ENCODE results near the gene SMIM24.

SMIM24 gene

DNA sequence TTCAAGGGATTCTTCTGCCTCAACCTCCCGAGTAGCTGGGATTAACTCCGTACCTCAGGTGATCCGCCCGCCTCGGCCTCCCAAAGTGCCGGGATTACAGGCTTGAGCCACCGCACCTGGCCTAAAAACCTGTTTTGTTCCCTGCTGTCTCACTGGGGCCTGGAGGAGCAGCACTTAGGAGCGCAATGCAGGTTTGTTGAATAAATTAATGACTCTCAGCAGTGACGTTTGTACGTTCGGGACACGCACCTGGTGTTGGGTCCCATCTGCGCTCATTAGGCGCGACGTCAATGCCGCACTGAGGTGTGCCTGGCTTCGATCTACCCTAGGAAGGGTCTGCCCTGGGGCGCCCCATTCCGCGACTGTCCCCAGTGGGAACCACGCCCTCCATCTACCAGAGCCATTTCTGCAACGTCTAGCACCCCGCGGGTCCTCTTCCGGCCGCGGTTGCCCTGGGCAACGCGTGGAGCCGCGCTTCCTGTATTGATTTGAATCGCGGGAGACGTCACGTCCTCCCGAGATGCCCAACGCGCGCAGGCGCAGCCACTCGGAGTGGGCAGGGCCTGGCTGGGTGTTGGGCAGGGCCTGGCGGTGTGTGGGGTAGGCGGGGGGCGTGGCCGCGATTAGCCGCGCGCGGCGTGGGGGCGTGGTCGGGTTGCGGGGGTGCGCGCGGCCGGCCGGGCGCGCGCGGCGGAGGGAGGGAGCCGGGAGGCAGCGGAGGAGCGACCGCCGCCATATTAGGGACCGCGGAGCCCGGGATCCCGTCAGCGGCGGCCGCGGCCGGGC, 25.5 kb upstream of the SMIM24 start, which contains the start of gene FZR1:
Gene FZR1, plus strand, starts transcription at position 714 of the 786 bp plus-strand sequence. CDS start 16,679 bp downstream, outside the sequence.
- Histone ChIP-seq H3K36me3 (ENCODE audit: control insufficient read depth, insufficient read depth, low read length) (peaks cover 12% of the 10 kb centered on the region), H3K4me3 (ENCODE audit: low read depth, low read length) (peak within 1 kb of the TSS; percentile 77), H3K9ac (ENCODE audit: low read depth, low read length) (peak within 1 kb of the TSS; percentile 86), H3K9me3 (ENCODE audit: control insufficient read depth, insufficient read depth, low read length) (no peaks in the 10 kb centered on the region), H3K4me1 (ENCODE audit: control insufficient read depth, insufficient read depth, low read length) (0 out of 2 replicates have a peak, but pooled peaks cover 2% of the 10 kb centered on the region), H3K27me3 (ENCODE audit: control insufficient read depth, insufficient read depth, low read length) (no peaks in the 10 kb centered on the region), H3K27ac (ENCODE audit: low read depth, low read length) (peak within 1 kb of the TSS; percentile 96)

DNA sequence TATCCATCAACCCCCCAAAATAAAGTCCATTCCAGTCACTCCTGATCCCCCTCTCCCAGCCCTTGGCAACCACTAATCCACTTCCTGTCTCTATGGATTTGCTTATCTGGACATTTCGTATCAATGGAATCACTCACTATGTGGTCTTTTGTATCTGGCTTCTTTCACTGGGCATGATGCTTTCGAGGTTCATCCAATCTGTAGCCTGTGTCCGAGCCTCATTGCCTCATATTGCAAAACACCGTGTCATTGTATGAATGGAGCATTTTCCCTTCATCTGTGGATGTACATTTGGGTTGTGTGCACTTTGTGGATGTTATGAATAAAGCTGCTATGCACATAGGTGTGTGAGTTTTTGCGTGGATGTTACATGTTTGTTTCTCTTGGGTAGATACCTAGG, 24.4 kb upstream of the SMIM24 start:
- no peak overlapping the region for H3K9ac ChIP-seq (ENCODE audit: low read depth, low read length)
- 0 out of 2 replicates have a peak, but pooled peaks cover 2% of the 10 kb centered on the region for H3K4me1 ChIP-seq (ENCODE audit: control insufficient read depth, insufficient read depth, low read length)
- no peak overlapping the region for H3K27ac ChIP-seq (ENCODE audit: low read depth, low read length)
- H3K4me3 ChIP-seq (ENCODE audit: low read depth, low read length), result no peak overlapping the region
- H3K9me3 ChIP-seq (ENCODE audit: control insufficient read depth, insufficient read depth, low read length), result no peaks in the 10 kb centered on the region
- no peaks in the 10 kb centered on the region for H3K27me3 ChIP-seq (ENCODE audit: control insufficient read depth, insufficient read depth, low read length)
- peaks cover 7% of the 10 kb centered on the region for H3K36me3 ChIP-seq (ENCODE audit: control insufficient read depth, insufficient read depth, low read length)

- Histone ChIP-seq H3K27ac (ENCODE audit: low read depth, low read length) (no peak overlapping the region), H3K4me1 (ENCODE audit: control insufficient read depth, insufficient read depth, low read length) (0 out of 2 replicates have a peak, but pooled peaks cover 2% of the 10 kb centered on the region), H3K27me3 (ENCODE audit: control insufficient read depth, insufficient read depth, low read length) (no peaks in the 10 kb centered on the region), H3K4me3 (ENCODE audit: low read depth, low read length) (no peak overlapping the region), H3K9ac (ENCODE audit: low read depth, low read length) (no peak overlapping the region), H3K9me3 (ENCODE audit: control insufficient read depth, insufficient read depth, low read length) (no peaks in the 10 kb centered on the region), H3K36me3 (ENCODE audit: control insufficient read depth, insufficient read depth, low read length) (no peaks in the 10 kb centered on the region)
These were observed 22.8 kb upstream of the SMIM24 start for GRCh38 chr19:3503036-3503572.

- Histone ChIP-seq H3K4me3 (ENCODE audit: low read depth, low read length) (no peak overlapping the region), H3K9me3 (ENCODE audit: control insufficient read depth, insufficient read depth, low read length) (no peaks in the 10 kb centered on the region), H3K27me3 (ENCODE audit: control insufficient read depth, insufficient read depth, low read length) (no peaks in the 10 kb centered on the region), H3K9ac (ENCODE audit: low read depth, low read length) (no peak overlapping the region), H3K27ac (ENCODE audit: low read depth, low read length) (no peak overlapping the region), H3K36me3 (ENCODE audit: control insufficient read depth, insufficient read depth, low read length) (peaks cover 8% of the 10 kb centered on the region; the same call in 1 of the 2 replicates), H3K4me1 (ENCODE audit: control insufficient read depth, insufficient read depth, low read length) (no peaks in the 10 kb centered on the region)
These were observed 21.5 kb upstream of the SMIM24 start for GRCh38 chr19:3501780-3502179.

DNA sequence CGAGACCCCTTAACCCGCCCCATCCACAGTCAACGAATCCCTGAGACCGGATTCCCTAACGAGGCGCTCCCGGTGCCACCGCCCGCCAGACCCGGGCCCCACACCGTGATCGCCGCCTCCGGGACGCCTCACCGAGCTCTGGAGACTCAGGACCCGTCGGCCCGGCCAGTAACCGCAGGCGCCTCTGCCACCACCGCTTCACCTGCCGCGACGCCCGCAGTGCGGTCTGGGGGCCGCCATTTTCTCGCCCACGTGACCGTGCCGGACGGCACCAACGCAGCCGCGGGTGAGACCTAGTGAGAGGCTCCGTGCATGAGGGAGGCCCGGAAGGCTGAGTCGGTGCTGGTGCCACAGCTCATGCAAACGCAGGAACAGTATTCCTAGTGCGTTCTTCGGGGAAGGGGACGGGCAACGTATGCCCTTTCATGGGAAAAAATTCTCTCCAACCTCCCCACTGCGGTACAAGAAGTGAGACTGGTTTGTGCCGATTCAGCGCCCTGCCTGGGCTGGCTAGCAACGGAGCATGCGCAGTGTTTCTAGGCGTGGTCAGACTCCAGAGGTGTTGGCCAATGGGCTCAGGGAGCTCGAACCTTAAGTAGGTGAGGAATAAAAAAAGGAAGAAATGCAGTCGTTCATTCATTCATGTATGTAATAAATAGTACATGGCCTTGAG, 20.2 kb upstream of the SMIM24 start, which contains the start of gene DOHH:
Gene DOHH, minus strand, starts transcription at position 246 of the 673 bp plus-strand sequence. CDS start 3,860 bp downstream, outside the sequence.
- peak within 1 kb of the TSS; percentile 95 for H3K4me3 ChIP-seq (ENCODE audit: low read depth, low read length)
- no peaks in the 10 kb centered on the region for H3K9me3 ChIP-seq (ENCODE audit: control insufficient read depth, insufficient read depth, low read length)
- H3K27ac ChIP-seq (ENCODE audit: low read depth, low read length), result peak within 1 kb of the TSS; percentile 98
- no peaks in the 10 kb centered on the region for H3K4me1 ChIP-seq (ENCODE audit: control insufficient read depth, insufficient read depth, low read length)
- H3K27me3 ChIP-seq (ENCODE audit: control insufficient read depth, insufficient read depth, low read length), result no peaks in the 10 kb centered on the region
- peak within 1 kb of the TSS; percentile 99 for H3K9ac ChIP-seq (ENCODE audit: low read depth, low read length)
- H3K36me3 ChIP-seq (ENCODE audit: control insufficient read depth, insufficient read depth, low read length), result peaks cover 16% of the 10 kb centered on the region

DNA sequence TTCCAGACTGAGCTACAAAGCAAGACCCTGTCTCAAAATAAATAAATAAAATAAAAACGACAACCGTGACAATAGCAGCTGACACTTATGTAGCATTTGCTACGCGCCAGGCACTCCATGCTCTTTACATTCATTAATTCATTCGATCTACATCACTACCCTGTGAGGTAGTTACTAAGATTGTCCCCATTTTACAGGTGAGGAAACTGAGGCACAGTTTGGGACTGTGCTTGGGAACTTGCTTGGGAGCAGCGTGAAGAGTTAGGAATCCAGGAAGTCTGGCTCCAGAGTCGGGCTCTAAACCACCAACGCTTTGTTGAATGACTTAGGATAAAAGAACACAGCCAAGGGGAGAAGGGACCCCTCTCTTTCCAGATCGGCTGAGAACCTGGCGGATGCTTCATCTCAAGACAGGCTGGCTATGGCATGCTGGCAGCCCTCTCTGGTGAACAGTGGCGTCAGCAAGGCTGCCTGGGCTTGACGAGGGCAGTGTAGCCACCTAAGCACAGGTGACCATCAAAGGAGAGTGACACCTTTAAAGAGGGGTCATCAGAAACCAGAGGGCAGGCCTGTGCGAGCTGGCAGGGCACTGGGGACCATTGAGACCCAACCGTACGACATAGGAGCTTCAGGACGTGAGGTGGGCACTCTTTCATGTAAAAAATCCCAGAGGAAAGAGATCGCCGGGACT, 19.6 kb upstream of the SMIM24 start:
- H3K9me3 ChIP-seq (ENCODE audit: control insufficient read depth, insufficient read depth, low read length), result no peaks in the 10 kb centered on the region
- no peaks in the 10 kb centered on the region for H3K4me1 ChIP-seq (ENCODE audit: control insufficient read depth, insufficient read depth, low read length)
- peak overlapping the region; percentile 98 for H3K27ac ChIP-seq (ENCODE audit: low read depth, low read length)
- H3K36me3 ChIP-seq (ENCODE audit: control insufficient read depth, insufficient read depth, low read length), result peaks cover 21% of the 10 kb centered on the region
- H3K4me3 ChIP-seq (ENCODE audit: low read depth, low read length), result peak overlapping the region; percentile 95
- H3K9ac ChIP-seq (ENCODE audit: low read depth, low read length), result peak overlapping the region; percentile 99
- H3K27me3 ChIP-seq (ENCODE audit: control insufficient read depth, insufficient read depth, low read length), result no peaks in the 10 kb centered on the region

GRCh38 chr19:3497757-3498520, 17.6 kb upstream of the SMIM24 start:
- Histone ChIP-seq H3K36me3 (ENCODE audit: control insufficient read depth, insufficient read depth, low read length) (peaks cover 30% of the 10 kb centered on the region), H3K4me1 (ENCODE audit: control insufficient read depth, insufficient read depth, low read length) (no peaks in the 10 kb centered on the region), H3K9ac (ENCODE audit: low read depth, low read length) (no peak overlapping the region), H3K27me3 (ENCODE audit: control insufficient read depth, insufficient read depth, low read length) (no peaks in the 10 kb centered on the region), H3K9me3 (ENCODE audit: control insufficient read depth, insufficient read depth, low read length) (no peaks in the 10 kb centered on the region), H3K27ac (ENCODE audit: low read depth, low read length) (no peak overlapping the region), H3K4me3 (ENCODE audit: low read depth, low read length) (no peak overlapping the region)

DNA sequence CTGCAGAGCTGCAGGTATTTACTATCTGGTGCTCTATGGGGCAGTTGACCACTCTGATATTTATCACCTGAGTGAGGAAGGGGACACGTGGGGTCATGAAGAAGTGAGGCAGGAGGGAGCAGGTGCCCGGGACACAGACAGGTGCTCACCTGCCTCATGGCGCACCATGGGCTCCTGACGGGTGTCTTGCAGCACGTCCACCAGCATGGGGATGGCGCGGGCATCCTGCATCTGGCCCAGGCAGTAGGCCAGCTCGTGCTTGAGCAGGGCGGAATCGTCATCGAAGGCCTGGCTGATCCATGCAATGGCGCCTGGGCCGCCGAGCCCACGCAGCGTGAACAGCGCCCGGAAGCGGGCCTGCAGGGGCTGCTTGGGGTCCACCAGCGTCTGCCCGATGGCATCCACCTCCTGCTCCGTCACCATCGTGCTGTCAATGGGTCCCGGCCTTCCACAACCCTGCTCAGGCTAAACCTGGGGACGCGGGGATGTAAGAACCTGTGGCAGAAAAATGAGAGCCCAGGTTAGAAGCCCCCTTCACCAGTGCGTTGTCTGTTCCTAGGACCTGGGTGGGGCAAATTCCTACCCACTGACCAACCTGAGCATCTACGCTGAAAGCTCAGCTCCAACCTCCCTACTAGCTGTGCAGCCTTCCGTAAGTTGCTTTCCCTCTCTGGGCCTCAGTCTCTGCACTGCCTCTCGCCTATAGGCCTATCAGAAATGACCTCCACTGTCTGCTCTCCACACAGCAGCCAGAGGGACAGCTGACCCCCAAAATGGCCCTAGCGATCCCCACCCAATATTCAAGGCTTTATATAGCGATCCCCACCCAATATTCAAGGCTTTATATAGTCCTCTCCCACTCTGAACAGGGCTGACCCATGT, 16.3 kb upstream of the SMIM24 start:
- Histone ChIP-seq H3K9ac (ENCODE audit: low read depth, low read length) (no peak overlapping the region), H3K4me3 (ENCODE audit: low read depth, low read length) (no peak overlapping the region), H3K4me1 (ENCODE audit: control insufficient read depth, insufficient read depth, low read length) (no peaks in the 10 kb centered on the region), H3K9me3 (ENCODE audit: control insufficient read depth, insufficient read depth, low read length) (no peaks in the 10 kb centered on the region), H3K36me3 (ENCODE audit: control insufficient read depth, insufficient read depth, low read length) (peaks cover 42% of the 10 kb centered on the region), H3K27ac (ENCODE audit: low read depth, low read length) (no peak overlapping the region), H3K27me3 (ENCODE audit: control insufficient read depth, insufficient read depth, low read length) (no peaks in the 10 kb centered on the region)

- peaks cover 44% of the 10 kb centered on the region for H3K36me3 ChIP-seq (ENCODE audit: control insufficient read depth, insufficient read depth, low read length)
- no peak overlapping the region for H3K4me3 ChIP-seq (ENCODE audit: low read depth, low read length)
- no peaks in the 10 kb centered on the region for H3K4me1 ChIP-seq (ENCODE audit: control insufficient read depth, insufficient read depth, low read length)
- H3K27me3 ChIP-seq (ENCODE audit: control insufficient read depth, insufficient read depth, low read length), result no peaks in the 10 kb centered on the region
- no peaks in the 10 kb centered on the region for H3K9me3 ChIP-seq (ENCODE audit: control insufficient read depth, insufficient read depth, low read length)
- no peak overlapping the region for H3K27ac ChIP-seq (ENCODE audit: low read depth, low read length)
- H3K9ac ChIP-seq (ENCODE audit: low read depth, low read length), result no peak overlapping the region
These were observed 14.2 kb upstream of the SMIM24 start for GRCh38 chr19:3494559-3494958.
